ENCODE data around the gene PSEN2.
A peak's percentile ranks its signal among the peaks of the same experiment; 100 is the strongest.
"Not testable (repeated sequence)": the region's sequence is repeated elsewhere in the genome, so short reads cannot be mapped to it uniquely, and the experiment has no call there.

The PSEN2 gene

DNA sequence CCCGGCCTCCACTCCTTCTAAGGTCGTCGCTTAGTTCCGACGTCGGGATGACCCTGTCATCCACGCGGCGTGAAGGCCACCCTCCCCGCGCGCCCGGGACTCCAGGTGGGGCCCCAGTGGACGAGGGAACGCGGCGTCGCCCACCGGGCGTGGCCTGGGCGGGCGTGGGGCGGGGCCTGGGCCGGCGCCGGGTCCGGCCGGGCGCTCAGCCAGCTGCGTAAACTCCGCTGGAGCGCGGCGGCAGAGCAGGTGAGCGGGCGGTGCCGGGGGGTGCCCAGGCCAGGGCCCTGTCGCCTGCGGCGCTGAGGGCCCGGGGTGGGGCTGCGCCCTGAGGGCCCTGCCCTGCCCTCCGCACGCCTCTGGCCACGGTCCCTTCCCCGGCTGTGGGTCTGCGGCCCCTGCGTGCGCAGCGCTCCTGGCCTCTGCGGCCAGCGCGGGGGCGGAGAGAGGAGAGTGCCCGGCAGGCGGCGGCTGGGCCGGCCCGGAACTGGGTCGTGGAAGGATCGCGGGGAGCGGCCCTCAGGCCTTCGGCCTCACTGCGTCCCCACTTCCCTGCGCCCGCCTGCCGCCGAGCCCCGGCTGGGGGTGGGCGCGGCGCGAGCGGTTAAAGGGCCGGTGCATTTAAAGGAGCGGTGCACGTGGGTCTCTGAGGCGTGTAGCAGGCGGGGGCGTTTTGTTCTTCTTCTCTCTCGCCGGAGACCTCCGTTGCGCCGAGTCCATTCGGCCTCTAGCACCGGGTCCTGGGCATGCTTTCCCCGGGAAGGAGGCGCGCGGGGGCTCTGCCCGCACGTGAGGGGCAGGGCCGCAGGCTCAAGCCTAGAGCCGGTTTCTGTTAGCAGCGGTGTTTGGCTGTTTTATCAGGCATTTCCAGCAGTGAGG is at the start of gene PSEN2:
TSS of gene PSEN2 (plus strand) at position 216 of the 879 bp plus-strand sequence. CDS start 11,292 bp downstream, outside the sequence.
- peak; percentile 11 to 53 (median 44) for DNase-seq (ENCODE audit: low read depth in 2 of 3, low spot score in 1 of 3)

- no peak for DNase-seq (ENCODE audit: low read depth in 2 of 3, low spot score in 1 of 3)
These were observed 49.3 kb upstream of the PSEN2 start for GRCh38 chr1:226820941-226821718.

DNA sequence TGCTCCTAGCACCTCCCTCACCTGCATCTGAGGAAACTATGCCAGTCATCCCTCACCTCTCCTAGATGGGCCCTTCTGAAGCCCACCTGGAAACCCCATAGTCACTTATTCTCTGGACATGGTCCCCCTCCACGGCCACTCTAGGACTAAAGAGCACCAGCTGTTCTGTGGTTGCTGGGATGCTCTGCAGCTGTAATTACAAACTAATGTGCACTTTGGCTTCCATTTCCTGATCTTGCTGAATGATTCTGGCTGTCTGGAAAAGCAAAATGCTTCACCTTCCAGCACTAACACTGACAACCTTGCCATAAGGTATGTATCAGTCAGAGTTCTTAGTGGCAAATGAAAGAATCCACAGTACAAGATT is 48.7 kb upstream of the PSEN2 start:
- DNase-seq (ENCODE audit: low read depth in 2 of 3, low spot score in 1 of 3) = no peak

DNA sequence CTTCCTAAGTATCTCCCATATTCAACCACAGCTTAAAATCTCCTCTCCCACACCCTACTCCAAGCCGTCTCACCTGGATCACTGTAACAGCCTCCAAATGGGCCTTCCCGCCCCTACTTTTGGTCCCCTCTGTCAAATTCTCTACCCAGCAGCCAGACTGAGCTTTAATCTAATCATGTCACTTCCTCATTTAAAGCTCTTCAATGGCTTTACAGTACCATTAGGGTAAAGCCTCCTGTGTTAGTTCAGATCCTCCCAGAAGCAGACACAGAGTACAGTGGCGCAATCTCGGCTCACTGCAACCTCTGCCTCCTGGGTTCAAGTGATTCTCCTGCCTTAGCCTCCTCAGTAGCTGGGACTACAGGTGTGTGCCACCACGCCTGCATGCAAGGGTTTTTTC is 46.8 kb upstream of the PSEN2 start:
- no peak for DNase-seq (ENCODE audit: low read depth in 2 of 3, low spot score in 1 of 3)

- no peak for DNase-seq (ENCODE audit: low read depth in 2 of 3, low spot score in 1 of 3)
These were observed 45.2 kb upstream of the PSEN2 start for GRCh38 chr1:226825037-226825745.

- no peak for DNase-seq (ENCODE audit: low read depth in 2 of 3, low spot score in 1 of 3)
These were observed 44.7 kb upstream of the PSEN2 start for GRCh38 chr1:226825746-226826100.

- DNase-seq (ENCODE audit: low read depth in 2 of 3, low spot score in 1 of 3) = no peak
These were observed 43.7 kb upstream of the PSEN2 start for GRCh38 chr1:226826479-226827261.

DNA sequence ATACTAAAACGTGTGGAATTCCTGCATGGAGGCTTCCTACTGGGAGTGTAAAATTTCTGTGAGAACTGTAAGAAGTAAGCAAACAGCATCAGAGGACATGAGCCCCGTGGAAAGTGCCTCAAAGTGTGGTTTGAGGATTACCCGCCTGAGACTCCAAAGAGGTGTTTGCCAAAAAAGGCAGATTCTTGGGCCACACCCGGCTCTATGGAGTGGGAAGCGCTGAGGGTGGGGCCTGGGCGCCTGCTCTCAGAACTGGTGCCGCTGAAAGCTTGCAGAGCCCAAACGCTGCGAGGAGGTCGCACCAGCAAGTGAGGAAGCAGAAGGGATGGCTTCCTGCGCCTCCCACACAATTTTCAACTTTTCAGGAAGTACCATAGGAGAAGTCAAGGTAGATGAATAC is 43.0 kb upstream of the PSEN2 start:
- DNase-seq (ENCODE audit: low read depth in 2 of 3, low spot score in 1 of 3) = peak in 2 of 3 donors; percentile 8 to 12

GRCh38 chr1:226827968-226828513 is 42.4 kb upstream of the PSEN2 start:
- DNase-seq (ENCODE audit: low read depth in 2 of 3, low spot score in 1 of 3) = peak; percentile 94 to 98 (median 95)

GRCh38 chr1:226829105-226829504 is 41.3 kb upstream of the PSEN2 start:
- DNase-seq (ENCODE audit: low read depth in 2 of 3, low spot score in 1 of 3) = no peak

DNA sequence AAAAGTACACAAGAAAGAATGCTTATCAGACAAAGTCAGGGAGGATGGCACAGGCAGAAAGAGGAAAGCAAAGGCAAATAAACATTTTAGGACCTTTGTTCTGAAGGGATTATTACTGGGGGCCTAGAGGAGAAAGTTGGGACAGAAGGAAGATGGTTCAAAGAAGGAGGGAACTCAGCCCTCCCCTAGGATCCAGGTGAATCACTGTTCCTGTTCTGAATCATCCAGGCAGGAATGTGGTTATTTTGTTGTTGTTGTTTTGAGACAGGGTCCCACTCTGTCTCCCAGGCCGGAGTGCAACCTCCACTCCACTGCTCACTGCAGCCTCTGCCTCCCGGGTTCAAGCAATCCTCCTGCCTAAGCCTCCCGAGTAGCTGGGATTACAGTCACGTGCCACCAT is 38.5 kb upstream of the PSEN2 start:
- no peak for DNase-seq (ENCODE audit: low read depth in 2 of 3, low spot score in 1 of 3)

DNA sequence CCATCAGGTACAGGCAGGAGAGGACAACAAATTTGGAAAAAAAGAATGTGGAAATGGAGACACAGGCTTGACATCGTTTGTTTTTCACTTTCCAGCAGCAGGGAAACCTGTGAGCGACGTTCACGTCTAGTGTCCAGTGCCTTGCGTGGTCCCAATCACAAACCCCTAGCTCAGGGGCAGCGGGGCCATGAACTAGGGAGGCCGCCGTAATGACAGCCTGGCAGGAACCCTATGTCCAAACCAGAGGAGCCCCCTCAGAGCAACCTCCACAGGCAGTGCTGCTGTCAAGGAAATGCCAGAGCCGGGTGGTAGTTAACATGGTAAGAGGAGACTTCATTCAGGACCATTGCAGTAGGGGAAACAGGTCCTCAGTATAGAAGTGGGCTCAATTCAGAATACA is 37.8 kb upstream of the PSEN2 start:
- DNase-seq (ENCODE audit: low read depth in 2 of 3, low spot score in 1 of 3) = no peak

DNA sequence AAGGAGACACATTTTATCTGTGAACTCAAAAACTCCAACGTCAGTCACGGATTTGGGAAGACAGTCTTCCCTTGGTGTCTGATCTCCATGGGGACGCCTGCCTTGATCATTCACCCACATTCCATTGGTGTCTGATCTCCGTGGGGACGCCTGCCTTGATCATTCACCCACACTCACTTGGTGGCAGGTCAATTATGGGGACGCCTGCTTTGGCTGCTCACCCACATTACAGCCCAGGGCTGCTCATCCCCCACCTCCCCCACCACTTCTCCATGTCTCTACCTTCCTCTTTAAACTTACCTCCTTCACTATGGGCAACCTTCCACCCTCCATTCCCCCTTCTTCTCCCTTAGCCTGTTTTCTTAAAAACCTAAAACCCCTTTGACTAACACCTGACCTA is 36.2 kb upstream of the PSEN2 start:
- not testable (repeated sequence) for DNase-seq (ENCODE audit: low read depth in 2 of 3, low spot score in 1 of 3)

GRCh38 chr1:226835396-226835795 is 35.0 kb upstream of the PSEN2 start:
- DNase-seq (ENCODE audit: low read depth in 2 of 3, low spot score in 1 of 3) = not testable (repeated sequence)

DNA sequence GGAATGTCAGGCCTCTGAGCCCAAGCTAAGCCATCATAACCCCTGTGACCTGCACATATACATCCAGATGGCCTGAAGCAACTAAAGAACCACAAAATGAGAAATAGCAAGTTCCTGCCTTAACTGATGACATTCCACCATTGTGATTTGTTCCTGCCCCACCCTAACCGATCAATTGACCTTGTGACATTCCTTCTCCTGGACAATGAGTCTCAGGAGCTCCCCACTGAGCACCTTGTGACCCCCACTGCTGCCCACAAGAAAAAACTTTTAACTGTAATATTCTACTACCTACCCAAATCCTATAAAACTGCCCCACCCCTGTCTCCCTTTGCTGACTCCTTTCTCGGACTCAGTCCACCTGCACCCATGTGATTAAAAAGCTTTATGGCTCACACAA is 32.5 kb upstream of the PSEN2 start:
- DNase-seq (ENCODE audit: low read depth in 2 of 3, low spot score in 1 of 3) = not testable (repeated sequence)

DNA sequence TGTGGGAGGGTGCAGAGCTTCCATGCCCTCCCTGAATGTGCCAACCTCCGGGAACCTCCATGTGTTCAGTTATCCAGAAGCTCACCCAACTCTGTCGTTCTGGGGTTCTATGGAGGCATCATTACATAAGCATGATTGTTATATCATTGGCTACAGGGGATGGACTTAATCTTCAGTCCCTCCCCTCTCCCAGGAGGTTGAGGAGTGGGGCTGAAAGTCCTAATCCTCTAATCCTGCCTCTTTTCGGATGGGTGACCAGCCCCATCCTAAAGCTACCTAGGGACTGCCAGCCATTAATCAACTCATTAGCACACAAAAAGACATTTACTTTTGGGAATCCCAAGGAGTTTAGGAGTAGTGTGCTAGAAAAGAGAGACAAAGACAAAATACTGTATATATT is 32.0 kb upstream of the PSEN2 start:
- DNase-seq (ENCODE audit: low read depth in 2 of 3, low spot score in 1 of 3) = no peak

DNA sequence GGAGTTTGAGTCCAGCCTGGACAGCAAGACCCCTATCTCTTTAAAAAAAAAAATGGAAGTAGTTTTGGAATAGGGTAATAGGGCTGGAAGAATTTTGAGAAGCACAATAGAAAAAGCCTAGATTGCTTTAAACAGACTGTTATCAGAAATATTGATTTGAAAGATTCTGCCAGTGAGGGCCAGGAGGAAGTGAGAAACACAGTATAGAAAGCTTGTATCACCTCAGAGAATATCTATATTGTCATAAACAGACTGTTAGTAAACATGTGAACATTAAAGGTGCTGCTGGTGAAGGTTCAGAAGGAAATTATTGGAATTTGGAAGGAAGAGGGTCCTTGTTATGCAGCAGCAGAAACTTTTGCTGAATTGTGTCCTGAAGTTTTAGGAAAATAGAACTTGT is 24.8 kb upstream of the PSEN2 start:
- DNase-seq (ENCODE audit: low read depth in 2 of 3, low spot score in 1 of 3) = no peak

DNA sequence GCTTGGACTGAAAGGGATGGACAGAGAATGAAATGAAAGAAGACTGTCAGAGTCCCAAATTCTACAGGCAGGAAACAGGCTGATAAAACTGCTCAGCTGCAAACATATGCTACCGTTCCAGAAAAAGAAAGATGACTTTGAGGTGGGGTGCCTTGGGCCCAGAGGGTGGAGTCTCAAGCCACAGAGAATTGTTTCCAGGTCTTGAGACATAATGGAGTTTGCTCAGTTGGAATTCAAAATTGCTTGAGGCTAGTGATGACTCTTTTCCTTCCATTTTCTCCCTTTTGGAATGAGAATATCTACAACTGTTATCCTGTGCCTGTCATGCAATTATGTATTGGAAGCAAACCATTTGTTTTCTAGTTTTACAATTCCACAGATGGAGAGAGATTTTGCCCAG is 23.6 kb upstream of the PSEN2 start:
- no peak for DNase-seq (ENCODE audit: low read depth in 2 of 3, low spot score in 1 of 3)

DNA sequence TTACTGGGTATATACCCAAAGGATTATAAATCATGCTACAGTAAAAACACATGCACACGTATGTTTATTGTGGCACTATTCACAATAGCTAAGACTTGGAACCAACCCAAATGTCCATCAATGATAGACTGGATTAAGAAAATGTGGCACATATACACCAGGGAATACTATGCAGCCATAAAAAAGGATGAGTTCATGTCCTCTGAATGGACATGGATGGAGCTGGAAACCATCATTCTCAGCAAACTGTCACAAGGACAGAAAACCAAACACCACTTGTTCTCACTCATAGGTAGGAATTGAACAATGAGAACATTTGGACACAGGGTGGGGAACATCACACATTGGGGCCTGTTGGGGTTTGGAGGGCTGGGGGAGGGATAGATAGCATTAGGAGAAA is 15.9 kb upstream of the PSEN2 start:
- DNase-seq (ENCODE audit: low read depth in 2 of 3, low spot score in 1 of 3) = not testable (repeated sequence)

GRCh38 chr1:226862890-226863289 is 7.5 kb upstream of the PSEN2 start:
- DNase-seq (ENCODE audit: low read depth in 2 of 3, low spot score in 1 of 3) = no peak

- no peak for DNase-seq (ENCODE audit: low read depth in 2 of 3, low spot score in 1 of 3)
These were observed 7.0 kb upstream of the PSEN2 start for GRCh38 chr1:226863446-226863845.
